Spleen (tissue), 7 donors: ENCODE results near the gene PGP.
A peak's percentile ranks its signal among the peaks of the same experiment; 100 is the strongest.

Experiments
- CTCF ChIP-seq, 11 experiments: fragments of 200-600 bp in 7 of 11; fragments of 450-650 bp in 4 of 11; sonication (generic) in 4 of 11; IDR thresholded peaks in 8 of 11; conservative IDR thresholded peaks in 3 of 11; 1 replicate in 7 of 11; 2 replicates in 4 of 11; pipeline versions ENCODE4 v1.4.0 to v1.8.0; 2016 to 2021; ENCODE audit warnings: antibody characterized with exemption in 11 of 11, inconsistent platforms in 4 of 11, mild to moderate bottlenecking in 1 of 11
- POLR2A ChIP-seq, 3 donors: fragments of 450-650 bp; IDR thresholded peaks; one replicate each; pipeline ENCODE4 v1.5.1; 2017; ENCODE audit warnings: antibody characterized with exemption in 3 of 3, mild to moderate bottlenecking in 1 of 3
- POLR2AphosphoS5 ChIP-seq, 3 donors: sonication (generic); formaldehyde crosslinking; IDR thresholded peaks; one replicate each; pipeline ENCODE4 v1.5.1; 2017; ENCODE audit warnings: antibody characterized with exemption in 3 of 3
- donor health status: DM: no; HTN: no; CAD: no; lungs with moderate emphysema.
- donor health status: DM: no; HTN: no; CAD: no.
- donor health status: DM: no; HTN: no; CAD: no.

- TF ChIP-seq POLR2A (IDR thresholded peaks at IDR 0.05) (no peak), CTCF (IDR thresholded peaks at IDR 0.05 in 8 of 11, conservative IDR thresholded peaks at IDR 0.05 in 3 of 11) (no peak), POLR2AphosphoS5 (IDR thresholded peaks at IDR 0.05) (peak; percentile 14 to 68 (median 66))
Observed at GRCh38 chr16:2174396-2175131, 40.1 kb downstream of the PGP start.
